OCI-LY3 (cell line): Measurements from ENCODE around the gene MRPS27.

Source experiments
- H2AFZ ChIP-seq: fragments of 200-600, 300-600 bp; shearing (Covaris generic); 2 replicates; pipeline ENCODE4 v1.6.0; 2014; ENCODE audit warnings: antibody characterized with exemption, low read depth, low read length
- H3K27ac ChIP-seq: fragments of 200-600, 300-600 bp; sonication (generic); 2 replicates; pipeline ENCODE4 v1.5.1; 2014; ENCODE audit warnings: mild to moderate bottlenecking, low read length, moderate library complexity, mixed read lengths
- H3K27me3 ChIP-seq: fragments of 200-600, 300-600 bp; sonication (generic); 2 replicates; pipeline ENCODE4 v1.6.1; 2014; ENCODE audit warnings: low read depth, low read length, mixed read lengths
- H3K36me3 ChIP-seq: fragments of 200-600, 300-600 bp; sonication (generic); replicated peaks from 2 replicates; pipeline ENCODE3; 2014; ENCODE audit warnings: low read depth, low read length, mixed read lengths
- H3K4me1 ChIP-seq: fragments of 300-600, 200-600 bp; sonication (generic); 2 replicates; pipeline ENCODE4 v1.6.1; 2014; ENCODE audit warnings: low read length, mixed read lengths
- H3K4me2 ChIP-seq: fragments of 200-600, 300-600 bp; sonication (generic); 2 replicates; pipeline ENCODE4 v1.6.1; 2014; ENCODE audit warnings: low read length, mixed read lengths
- H3K4me3 ChIP-seq: fragments of 300-600, 200-600 bp; sonication (generic); 2 replicates; pipeline ENCODE4 v1.5.1; 2014; ENCODE audit warnings: antibody characterized with exemption, mild to moderate bottlenecking, low read length, moderate library complexity
- H3K79me2 ChIP-seq: fragments of 300-600, 200-600 bp; shearing (Covaris generic); 2 replicates; pipeline ENCODE4 v1.6.1; 2014; ENCODE audit warnings: mild to moderate bottlenecking, low read length, mixed read lengths
- H3K9ac ChIP-seq: fragments of 300-600, 200-600 bp; shearing (Covaris generic); 2 replicates; pipeline ENCODE4 v1.6.0; 2014; ENCODE audit warnings: mild to moderate bottlenecking, low read length, moderate library complexity
- H3K9me3 ChIP-seq: fragments of 200-600, 300-600 bp; shearing (Covaris generic); 2 replicates; pipeline ENCODE4 v1.6.1; 2014; ENCODE audit warnings: low read length, mixed read lengths; ENCODE audit not compliant: insufficient read depth
- H4K20me1 ChIP-seq: fragments of 200-600, 300-600 bp; sonication (generic); 2 replicates; pipeline ENCODE4 v1.6.1; 2016; ENCODE audit warnings: low read length, mixed read lengths; ENCODE audit not compliant: insufficient read depth
- EZH2phosphoT487 ChIP-seq: fragments of 200-600 bp; shearing (Covaris generic); IDR thresholded peaks from 2 replicates; pipeline ENCODE4 v1.6.1; 2018; ENCODE audit warnings: antibody characterized with exemption, mixed run types, low read depth
- TF ChIP-seq, protein P1 (sequence below): fragments of 200-600, 300-600 bp; sonication (generic); IDR thresholded peaks from 2 replicates; pipeline ENCODE4 v1.5.1; 2014; ENCODE audit warnings: antibody characterized with exemption, low read length, low read depth

MRPS27 gene

DNA sequence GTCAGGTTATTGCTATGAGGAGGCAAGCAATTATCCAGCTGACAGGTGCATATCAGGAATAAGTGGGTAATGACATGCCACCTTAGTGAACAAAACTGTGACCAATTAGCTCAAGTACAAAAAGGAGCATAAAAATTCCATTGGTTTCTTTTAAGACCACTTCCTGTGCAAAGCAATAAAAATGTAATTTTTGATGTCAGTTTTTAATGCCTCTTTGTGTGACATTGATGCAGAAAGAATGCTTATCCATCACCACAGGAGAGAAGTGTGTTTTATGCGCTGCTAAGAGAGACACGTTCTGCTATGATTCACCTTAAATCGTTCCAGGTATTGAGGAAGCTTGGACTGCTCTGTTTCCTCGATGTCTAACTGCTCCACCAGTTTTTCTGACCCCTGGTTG is 96.7 kb downstream of the MRPS27 start:
- H3K4me3 ChIP-seq = no peak overlapping the region
- TF ChIP-seq, protein P1, sequence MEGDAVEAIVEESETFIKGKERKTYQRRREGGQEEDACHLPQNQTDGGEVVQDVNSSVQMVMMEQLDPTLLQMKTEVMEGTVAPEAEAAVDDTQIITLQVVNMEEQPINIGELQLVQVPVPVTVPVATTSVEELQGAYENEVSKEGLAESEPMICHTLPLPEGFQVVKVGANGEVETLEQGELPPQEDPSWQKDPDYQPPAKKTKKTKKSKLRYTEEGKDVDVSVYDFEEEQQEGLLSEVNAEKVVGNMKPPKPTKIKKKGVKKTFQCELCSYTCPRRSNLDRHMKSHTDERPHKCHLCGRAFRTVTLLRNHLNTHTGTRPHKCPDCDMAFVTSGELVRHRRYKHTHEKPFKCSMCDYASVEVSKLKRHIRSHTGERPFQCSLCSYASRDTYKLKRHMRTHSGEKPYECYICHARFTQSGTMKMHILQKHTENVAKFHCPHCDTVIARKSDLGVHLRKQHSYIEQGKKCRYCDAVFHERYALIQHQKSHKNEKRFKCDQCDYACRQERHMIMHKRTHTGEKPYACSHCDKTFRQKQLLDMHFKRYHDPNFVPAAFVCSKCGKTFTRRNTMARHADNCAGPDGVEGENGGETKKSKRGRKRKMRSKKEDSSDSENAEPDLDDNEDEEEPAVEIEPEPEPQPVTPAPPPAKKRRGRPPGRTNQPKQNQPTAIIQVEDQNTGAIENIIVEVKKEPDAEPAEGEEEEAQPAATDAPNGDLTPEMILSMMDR = no peak
- TF ChIP-seq EZH2phosphoT487 = no peak
- H3K27ac ChIP-seq = no peak overlapping the region
- H3K79me2 ChIP-seq = no peaks in the 10 kb centered on the region
- H3K27me3 ChIP-seq = no peaks in the 10 kb centered on the region
- no peaks in the 10 kb centered on the region for H3K9me3 ChIP-seq
- H4K20me1 ChIP-seq = no peaks in the 10 kb centered on the region
- H2AFZ ChIP-seq = no peak overlapping the region
- H3K4me2 ChIP-seq = no peak overlapping the region
- H3K36me3 ChIP-seq = peaks cover 34% of the 10 kb centered on the region
- no peaks in the 10 kb centered on the region for H3K4me1 ChIP-seq
- H3K9ac ChIP-seq = no peak overlapping the region

DNA sequence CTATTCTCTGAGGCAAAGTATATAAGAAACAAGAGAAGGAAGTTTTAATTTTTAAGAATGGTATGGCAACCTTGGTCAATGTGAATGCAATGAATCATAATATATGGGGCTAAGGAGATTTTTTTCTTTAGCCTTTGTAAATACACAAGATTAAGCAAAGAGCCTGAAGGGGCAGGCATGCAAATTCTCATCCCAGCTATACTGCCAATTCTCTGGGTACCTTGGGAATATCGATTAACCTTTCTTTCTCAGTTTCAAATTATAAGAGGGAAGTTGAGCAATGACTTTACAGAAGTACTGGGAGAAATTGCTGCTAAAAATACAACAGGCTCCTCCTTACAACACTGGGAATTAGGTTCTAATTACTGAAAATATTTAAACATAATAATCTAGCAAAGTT is 97.5 kb downstream of the MRPS27 start:
- Histone ChIP-seq H3K9ac (no peak overlapping the region), H3K36me3 (peaks cover 40% of the 10 kb centered on the region), H2AFZ (no peak overlapping the region), H3K4me2 (no peak overlapping the region), H3K9me3 (no peaks in the 10 kb centered on the region), H3K4me3 (no peak overlapping the region), H3K79me2 (no peaks in the 10 kb centered on the region), H3K4me1 (no peaks in the 10 kb centered on the region), H4K20me1 (no peaks in the 10 kb centered on the region), H3K27me3 (no peaks in the 10 kb centered on the region), H3K27ac (no peak overlapping the region)
- TF ChIP-seq EZH2phosphoT487 = no peak
- TF ChIP-seq, protein P1 = no peak

DNA sequence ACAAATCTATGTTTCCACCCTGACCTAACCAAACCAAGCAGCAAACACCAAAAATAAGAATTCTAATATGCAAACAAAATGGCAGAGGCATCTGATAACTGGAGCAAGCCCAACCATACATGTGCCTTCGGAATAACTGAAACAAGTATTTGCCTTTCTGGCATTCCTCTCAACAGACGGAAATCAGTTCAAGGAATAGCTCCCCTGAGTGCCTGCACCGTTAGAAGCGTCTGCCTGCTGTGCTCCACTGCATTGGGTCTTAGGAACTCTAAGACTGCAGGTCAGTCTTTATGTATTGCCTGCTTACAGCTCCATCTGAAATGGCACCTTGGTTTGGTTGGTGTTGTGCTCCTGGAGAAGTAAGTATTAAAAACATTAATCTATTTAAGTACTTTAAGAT is 98.5 kb downstream of the MRPS27 start:
- H3K9ac ChIP-seq = no peak overlapping the region
- no peak overlapping the region for H3K4me3 ChIP-seq
- H3K36me3 ChIP-seq = peaks cover 38% of the 10 kb centered on the region
- no peaks in the 10 kb centered on the region for H3K27me3 ChIP-seq
- H3K4me1 ChIP-seq = no peaks in the 10 kb centered on the region
- no peak overlapping the region for H3K27ac ChIP-seq
- no peak overlapping the region for H3K4me2 ChIP-seq
- H3K9me3 ChIP-seq = no peaks in the 10 kb centered on the region
- no peaks in the 10 kb centered on the region for H3K79me2 ChIP-seq
- no peak overlapping the region for H2AFZ ChIP-seq
- TF ChIP-seq, protein P1 = no peak
- TF ChIP-seq EZH2phosphoT487 = no peak
- no peaks in the 10 kb centered on the region for H4K20me1 ChIP-seq

DNA sequence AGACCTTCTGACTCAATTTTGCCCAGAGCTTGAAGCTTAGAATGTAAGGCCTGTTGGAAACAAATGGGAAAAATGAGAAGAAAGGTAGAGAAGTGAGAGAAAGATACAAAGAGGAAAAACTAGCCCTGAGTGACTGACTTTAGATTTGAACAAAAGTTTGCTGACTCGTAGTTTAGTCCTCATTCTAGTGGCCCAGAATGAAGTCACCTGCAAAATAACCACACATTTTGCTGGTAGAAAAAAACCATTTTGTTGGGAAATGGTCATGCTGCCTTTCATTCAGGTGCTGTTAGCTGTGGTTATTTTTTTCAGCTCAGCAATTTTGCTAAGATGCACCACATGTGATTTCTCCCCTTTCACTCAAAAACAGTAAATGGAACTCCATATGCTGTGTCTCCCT is 98.9 kb downstream of the MRPS27 start:
- peaks cover 34% of the 10 kb centered on the region for H3K36me3 ChIP-seq
- no peak overlapping the region for H3K4me2 ChIP-seq
- no peaks in the 10 kb centered on the region for H3K79me2 ChIP-seq
- no peak overlapping the region for H3K9ac ChIP-seq
- TF ChIP-seq, protein P1 = no peak
- no peak for TF ChIP-seq EZH2phosphoT487
- no peak overlapping the region for H3K4me3 ChIP-seq
- no peak overlapping the region for H2AFZ ChIP-seq
- H3K27me3 ChIP-seq = no peaks in the 10 kb centered on the region
- no peaks in the 10 kb centered on the region for H3K4me1 ChIP-seq
- no peaks in the 10 kb centered on the region for H3K9me3 ChIP-seq
- no peaks in the 10 kb centered on the region for H4K20me1 ChIP-seq
- no peak overlapping the region for H3K27ac ChIP-seq
